ENCODE data around the gene UBA5. TPM values are rescaled to one million over a fixed set of nuclear protein-coding genes. Genes with fewer than 3 reads are reported as not detected.

The UBA5 gene
- total RNA-seq, 1 experiment from 2014 or later: 44.0 TPM

- ATAC-seq: no peak
- ChIA-PET CTCF (interaction anchor here (1.2 to 1.9 kb wide), 2 partner anchors 107 to 110 kb away, joined by 6 to 12 read pairs; no protein-coding TSS in a partner anchor), POLR2A (no interaction called here)
- no TSS peak for BruUV-seq (replicated peaks)
- Histone ChIP-seq H3K27ac (ENCODE audit: low read length) (no peak overlapping the region), H3K27me3 (ENCODE audit: control insufficient read depth, insufficient read depth, low read length) (no peaks in the 10 kb centered on the region), H3K4me1 (ENCODE audit: control insufficient read depth, insufficient read depth, low read length) (peaks cover 2% of the 10 kb centered on the region; the same call in 1 of the 2 replicates), H3K36me3 (ENCODE audit: control insufficient read depth, insufficient read depth, low read length) (no peaks in the 10 kb centered on the region; the same call in 1 of the 2 replicates), H3K9me3 (ENCODE audit: control insufficient read depth, insufficient read depth, low read depth, low read length) (no peaks in the 10 kb centered on the region), H3K4me3 (ENCODE audit: low read depth in 2 of 2, low read length in 2 of 2) (no peak overlapping the region)
- intact Hi-C loops (cut with micrococcal nuclease; ENCODE audit: unreplicated experiment): no loop called here
- TF ChIP-seq CTCF (IDR thresholded peaks at IDR 0.05) (no peak), REST (IDR thresholded peaks at IDR 0.05; ENCODE audit: insufficient read depth in 1 of 2, low read depth in 2 of 2, low read length in 1 of 2) (no peak), SIN3A (IDR thresholded peaks at IDR 0.05; ENCODE audit: borderline replicate concordance, insufficient read depth, low read depth, low read length) (no peak), POLR2AphosphoS5 (IDR thresholded peaks at IDR 0.05; ENCODE audit: low read depth, low read length) (no peak), TCF7L2 (IDR thresholded peaks at IDR 0.05; ENCODE audit: low read depth, low read length) (no peak)
- DNase-seq (ENCODE audit: low read depth, low spot score): no peak
- in situ Hi-C loops (cut with HindIII; ENCODE audit: low pct_unique_long_range_greater_than_20kb, low sequenced_read_pairs): no loop called here
Measured at GRCh38 chr3:132643366-132643765, 16.8 kb upstream of the UBA5 start.

- Histone ChIP-seq H3K36me3 (ENCODE audit: control insufficient read depth, insufficient read depth, low read length) (no peaks in the 10 kb centered on the region; the same call in 1 of the 2 replicates), H3K27me3 (ENCODE audit: control insufficient read depth, insufficient read depth, low read length) (no peaks in the 10 kb centered on the region), H3K27ac (ENCODE audit: low read length) (no peak overlapping the region), H3K9me3 (ENCODE audit: control insufficient read depth, insufficient read depth, low read depth, low read length) (no peaks in the 10 kb centered on the region), H3K4me3 (ENCODE audit: low read depth in 2 of 2, low read length in 2 of 2) (no peak overlapping the region), H3K4me1 (ENCODE audit: control insufficient read depth, insufficient read depth, low read length) (peaks cover 2% of the 10 kb centered on the region; the same call in 1 of the 2 replicates)
- ChIA-PET CTCF (no interaction called here), POLR2A (no interaction called here)
- no peak for ATAC-seq
- TF ChIP-seq POLR2AphosphoS5 (IDR thresholded peaks at IDR 0.05; ENCODE audit: low read depth, low read length): no peak
- no peak for TF ChIP-seq CTCF (IDR thresholded peaks at IDR 0.05)
- no peak for TF ChIP-seq TCF7L2 (IDR thresholded peaks at IDR 0.05; ENCODE audit: low read depth, low read length)
- TF ChIP-seq REST (IDR thresholded peaks at IDR 0.05; ENCODE audit: insufficient read depth in 1 of 2, low read depth in 2 of 2, low read length in 1 of 2): no peak
- TF ChIP-seq SIN3A (IDR thresholded peaks at IDR 0.05; ENCODE audit: borderline replicate concordance, insufficient read depth, low read depth, low read length): no peak
- in situ Hi-C loops (cut with HindIII; ENCODE audit: low pct_unique_long_range_greater_than_20kb, low sequenced_read_pairs) (no loop called here), intact Hi-C loops (cut with micrococcal nuclease; ENCODE audit: unreplicated experiment) (no loop called here)
- no TSS peak for BruUV-seq (replicated peaks)
- no peak for DNase-seq (ENCODE audit: low read depth, low spot score)
Measured at GRCh38 chr3:132645058-132645457, 15.1 kb upstream of the UBA5 start.
